Loucy (cell line): ENCODE measurements around the gene SETBP1.

Experiments
- H2AFZ ChIP-seq: fragments of 200-600 bp; sonication (generic); 2 replicates; pipeline ENCODE4 v1.6.0; 2016; ENCODE audit warnings: antibody characterized with exemption, mild to moderate bottlenecking, low read length, moderate library complexity
- H3F3A ChIP-seq: fragments of 200-600 bp; 2 replicates; pipeline ENCODE4 v1.6.0; 2016; ENCODE audit warnings: antibody characterized with exemption, low read depth, mild to moderate bottlenecking
- H3K27me3 ChIP-seq: fragments of 200-600 bp; sonication (generic); 2 replicates; pipeline ENCODE4 v1.6.1; 2014; ENCODE audit warnings: low read length, mild to moderate bottlenecking; ENCODE audit not compliant: insufficient read depth, poor library complexity, severe bottlenecking
- H3K36me3 ChIP-seq: fragments of 200-600 bp; sonication (generic); 2 replicates; pipeline ENCODE4 v1.6.1; 2016; ENCODE audit warnings: low read length; ENCODE audit not compliant: insufficient read depth
- H3K4me1 ChIP-seq: fragments of 200-600 bp; sonication (generic); 2 replicates; pipeline ENCODE4 v1.5.1; 2014; ENCODE audit warnings: low read length, mild to moderate bottlenecking; ENCODE audit not compliant: insufficient read depth, poor library complexity, severe bottlenecking
- H3K4me2 ChIP-seq: fragments of 200-600 bp; sonication (generic); 2 replicates; pipeline ENCODE4 v1.6.0; 2014; ENCODE audit warnings: antibody characterized with exemption, low read length, low read depth, mild to moderate bottlenecking; ENCODE audit not compliant: poor library complexity, severe bottlenecking
- H3K4me3 ChIP-seq: fragments of 200-600 bp; sonication (generic); 2 replicates; pipeline ENCODE4 v1.5.1; 2014; ENCODE audit warnings: low read length, mild to moderate bottlenecking, mixed read lengths; ENCODE audit not compliant: poor library complexity, severe bottlenecking
- H3K79me2 ChIP-seq: fragments of 200-600 bp; sonication (generic); 2 replicates; pipeline ENCODE4 v1.6.1; 2014; ENCODE audit warnings: low read length; ENCODE audit not compliant: insufficient read depth
- H3K9ac ChIP-seq: fragments of 200-600 bp; sonication (generic); 2 replicates; pipeline ENCODE4 v1.6.0; 2014; ENCODE audit warnings: mild to moderate bottlenecking, low read depth, low read length, moderate library complexity; ENCODE audit not compliant: poor library complexity, severe bottlenecking
- H3K9me2 ChIP-seq: fragments of 200-600 bp; sonication (generic); replicated peaks from 2 replicates; pipeline ENCODE4 v1.6.1; 2016; ENCODE audit warnings: low read depth, low read length, mixed read lengths
- H3K9me3 ChIP-seq: fragments of 200-600 bp; sonication (generic); 2 replicates; pipeline ENCODE4 v1.6.1; 2014; ENCODE audit warnings: mild to moderate bottlenecking, antibody characterized with exemption, low read length, low read depth; ENCODE audit not compliant: insufficient read depth
- H4K20me1 ChIP-seq: fragments of 200-600 bp; sonication (generic); 2 replicates; pipeline ENCODE4 v1.6.0; 2014; ENCODE audit warnings: antibody characterized with exemption, low read length, mild to moderate bottlenecking; ENCODE audit not compliant: insufficient read depth, poor library complexity, severe bottlenecking
- CTCF ChIP-seq: fragments of 200-600 bp; sonication (generic); conservative IDR thresholded peaks from 2 replicates; pipeline ENCODE4 v1.5.1; 2014; ENCODE audit warnings: mild to moderate bottlenecking, antibody characterized with exemption, low read length
- EZH2phosphoT487 ChIP-seq: fragments of 200-600 bp; IDR thresholded peaks from 2 replicates; pipeline ENCODE4 v1.6.1; 2018; ENCODE audit warnings: antibody characterized with exemption, mild to moderate bottlenecking, moderate library complexity, borderline replicate concordance

Gene SETBP1

DNA sequence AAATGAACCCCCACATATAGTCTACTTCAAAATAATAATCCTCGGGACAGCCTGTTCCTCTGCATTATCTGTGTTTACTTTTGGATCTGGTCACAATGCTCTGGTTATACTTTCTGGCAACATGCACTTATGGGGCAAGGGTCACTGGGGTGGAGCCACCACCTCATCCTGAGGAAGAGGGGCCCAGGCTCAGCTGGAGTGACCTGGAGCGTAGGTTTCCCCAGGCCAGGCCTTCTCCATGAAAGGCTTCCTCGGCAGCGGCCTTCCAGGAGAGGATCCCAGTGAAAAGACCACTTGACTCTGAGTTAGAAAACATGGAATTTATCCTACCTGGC lies 237.4 kb downstream of the SETBP1 start:
- no peaks in the 10 kb centered on the region for H3K27me3 ChIP-seq
- peaks cover 25% of the 10 kb centered on the region for H3K4me1 ChIP-seq

GRCh38 chr18:44920441-44920840 lies 239.8 kb downstream of the SETBP1 start:
- peaks cover 48% of the 10 kb centered on the region for H3K4me1 ChIP-seq

More for the DNA sequence above, 237.4 kb downstream of the SETBP1 start:
- H3K4me3 ChIP-seq: no peak overlapping the region
- no peaks in the 10 kb centered on the region; the same call in 1 of the 2 replicates for H3K36me3 ChIP-seq
- no peaks in the 10 kb centered on the region for H3K9me2 ChIP-seq
- H3K79me2 ChIP-seq: peaks cover 12% of the 10 kb centered on the region
- H3K4me2 ChIP-seq: no peak overlapping the region
- H2AFZ ChIP-seq: no peak overlapping the region
- TF ChIP-seq EZH2phosphoT487 (no peak), CTCF (no peak)
- no peaks in the 10 kb centered on the region for H4K20me1 ChIP-seq
- no peaks in the 10 kb centered on the region for H3F3A ChIP-seq
- H3K9me3 ChIP-seq: no peaks in the 10 kb centered on the region
- no peak overlapping the region for H3K9ac ChIP-seq

GRCh38 chr18:44921974-44922373 lies 241.3 kb downstream of the SETBP1 start:
- H3K4me2 ChIP-seq: no peak overlapping the region
- peaks cover 59% of the 10 kb centered on the region for H3K4me1 ChIP-seq
- H3K9ac ChIP-seq: no peak overlapping the region

More at GRCh38 chr18:44920441-44920840, 239.8 kb downstream of the SETBP1 start:
- Histone ChIP-seq H3K4me3 (no peak overlapping the region), H3K9ac (no peak overlapping the region), H3K4me2 (peak overlapping the region; percentile 23), H3K9me2 (no peaks in the 10 kb centered on the region), H2AFZ (no peak overlapping the region), H4K20me1 (no peaks in the 10 kb centered on the region), H3F3A (no peaks in the 10 kb centered on the region), H3K79me2 (peaks cover 7% of the 10 kb centered on the region; the same call in 1 of the 2 replicates), H3K27me3 (no peaks in the 10 kb centered on the region), H3K9me3 (no peaks in the 10 kb centered on the region), H3K36me3 (no peaks in the 10 kb centered on the region)
- TF ChIP-seq CTCF (no peak), EZH2phosphoT487 (no peak)

More at GRCh38 chr18:44921974-44922373, 241.3 kb downstream of the SETBP1 start:
- TF ChIP-seq EZH2phosphoT487: no peak
- TF ChIP-seq CTCF: no peak
- peaks cover 7% of the 10 kb centered on the region; the same call in 1 of the 2 replicates for H3K79me2 ChIP-seq
- H3F3A ChIP-seq: no peaks in the 10 kb centered on the region
- no peak overlapping the region for H3K4me3 ChIP-seq
- no peaks in the 10 kb centered on the region for H3K9me3 ChIP-seq
- H3K27me3 ChIP-seq: no peaks in the 10 kb centered on the region
- H4K20me1 ChIP-seq: no peaks in the 10 kb centered on the region
- no peaks in the 10 kb centered on the region for H3K36me3 ChIP-seq
- H3K9me2 ChIP-seq: no peaks in the 10 kb centered on the region
- no peak overlapping the region for H2AFZ ChIP-seq
